NCI-H345 treated with DMSO at 0.1 percent for 48 hours (cell line): Measurements from ENCODE around the gene PLIN1.

Experiments used
- DNase-seq: peaks from one replicate; lab custom pipeline; 2025; ENCODE audit not compliant: unreplicated experiment; lab: John Stamatoyannopoulos, UW

The PLIN1 gene

GRCh38 chr15:89630260-89630659 lies 48.9 kb downstream of the PLIN1 start:
- DNase-seq: no peak

DNA sequence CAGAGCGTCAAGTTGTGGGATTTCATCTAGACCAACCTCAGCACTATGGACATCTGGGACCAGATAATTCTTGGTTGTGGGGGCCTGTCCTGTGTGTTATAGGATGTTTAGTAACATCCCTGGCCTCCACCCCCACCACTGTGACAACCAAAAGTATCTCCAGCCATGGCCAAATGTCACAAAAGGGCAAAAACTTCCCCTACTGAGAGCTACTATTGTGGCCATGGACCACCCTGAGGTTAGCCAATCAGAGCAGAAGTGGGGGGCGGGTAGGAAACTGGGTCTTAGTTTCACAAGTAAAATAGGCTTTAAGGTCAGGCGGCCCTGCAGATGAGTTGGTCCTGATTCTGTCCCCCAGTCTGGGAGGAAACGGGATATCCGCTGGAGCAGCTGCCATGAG lies 49.3 kb downstream of the PLIN1 start:
- no peak for DNase-seq

DNA sequence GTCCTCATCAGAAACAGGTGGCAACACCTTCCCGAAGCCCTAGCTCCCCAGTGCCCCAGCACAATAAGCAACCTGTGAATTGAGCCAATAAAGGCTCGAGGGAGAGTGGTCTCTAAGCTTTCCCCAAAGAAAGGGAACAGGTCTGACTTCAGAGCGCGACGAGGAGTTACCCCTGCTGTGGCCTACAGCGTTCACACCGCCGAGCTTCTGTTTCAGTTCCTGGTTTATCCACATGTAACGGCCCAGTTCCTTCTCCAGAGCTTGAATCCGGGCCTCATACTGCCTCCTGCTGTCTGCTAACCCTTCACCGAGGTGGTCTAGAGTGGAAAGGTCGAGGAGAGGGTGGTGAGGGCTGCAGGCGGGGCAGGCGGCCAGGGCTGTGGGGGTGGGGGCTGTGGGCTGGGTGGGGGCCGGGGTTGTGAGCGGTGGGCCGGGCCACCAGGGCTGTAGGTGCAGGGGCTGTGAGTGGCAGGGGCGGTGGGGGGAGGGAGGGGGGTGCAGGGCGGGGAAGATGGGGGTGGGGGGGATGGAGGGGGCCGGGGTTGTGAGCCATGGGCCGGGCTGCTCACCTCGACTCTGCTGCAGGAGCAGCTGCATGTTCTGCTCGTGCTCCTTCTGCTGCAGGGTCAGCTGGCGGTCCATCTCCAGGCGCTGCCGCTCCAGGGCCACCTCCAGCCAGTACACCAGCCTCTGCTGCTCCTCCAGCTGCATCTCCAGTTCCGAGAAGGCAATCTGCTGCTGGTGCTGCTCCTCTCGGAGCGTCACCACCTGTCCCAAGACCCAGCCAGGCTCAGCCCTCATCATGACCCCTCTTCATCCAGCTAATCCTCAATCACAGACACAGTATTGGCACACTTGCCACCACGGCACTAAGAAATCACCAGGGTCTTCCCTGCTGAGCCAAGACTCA lies 50.1 kb downstream of the PLIN1 start:
- DNase-seq: no peak

DNA sequence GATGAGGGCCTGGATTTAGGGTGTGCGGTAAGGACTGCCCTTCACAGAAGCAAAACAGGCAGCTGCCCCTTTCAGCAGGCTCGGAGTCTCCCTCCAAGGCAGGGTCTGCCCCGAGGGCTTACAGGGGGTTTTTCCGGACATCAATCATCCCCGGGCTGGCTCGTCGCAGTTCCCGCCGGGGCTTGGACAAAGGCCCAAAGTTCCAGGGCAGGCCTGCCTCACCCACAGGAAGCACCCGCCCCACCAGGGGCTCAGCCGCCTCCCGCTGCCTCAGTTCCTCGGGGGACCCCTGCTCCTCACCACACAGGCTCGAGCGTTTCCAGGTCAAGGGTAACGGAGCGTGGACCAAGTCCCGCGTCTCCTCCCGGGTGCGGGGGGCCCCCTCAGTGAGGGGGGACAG lies 50.9 kb downstream of the PLIN1 start:
- DNase-seq: no peak

DNA sequence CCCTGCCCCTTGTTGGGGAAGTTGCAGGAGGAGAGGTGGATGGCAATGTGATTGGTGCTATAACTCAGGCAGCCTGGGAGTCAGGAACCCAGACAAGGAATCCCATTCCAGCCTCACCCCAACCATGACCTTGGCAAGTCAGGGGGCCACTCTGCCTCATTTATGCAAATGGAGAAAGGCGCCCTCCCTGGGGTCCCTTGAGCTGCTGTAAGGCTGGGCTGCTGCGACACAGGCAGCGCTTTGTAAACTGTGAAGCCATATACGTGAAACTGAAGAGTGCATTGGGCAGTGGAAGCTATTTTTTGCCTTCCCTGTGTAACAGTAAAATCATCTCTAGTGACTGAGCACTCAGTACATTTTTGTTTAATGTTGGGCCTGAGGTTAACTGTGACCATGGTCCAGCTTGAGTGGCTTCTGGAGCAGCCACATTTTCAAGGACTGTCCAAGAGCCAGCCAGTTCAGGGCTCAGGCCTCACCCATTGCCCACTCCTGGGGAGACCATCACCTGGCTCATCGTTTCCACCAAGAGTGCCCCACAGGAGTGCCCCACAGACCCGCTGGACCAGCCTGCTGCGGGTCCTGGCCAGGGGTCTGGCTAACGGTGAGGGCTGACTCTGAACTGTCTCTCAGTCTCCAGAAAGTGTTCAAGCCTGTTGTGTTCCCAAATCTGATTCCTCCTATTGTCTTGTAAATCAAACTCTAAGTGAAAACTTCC lies 51.8 kb downstream of the PLIN1 start:
- DNase-seq: no peak

- no peak for DNase-seq
Observed at GRCh38 chr15:89625716-89626115, 53.5 kb downstream of the PLIN1 start.

DNA sequence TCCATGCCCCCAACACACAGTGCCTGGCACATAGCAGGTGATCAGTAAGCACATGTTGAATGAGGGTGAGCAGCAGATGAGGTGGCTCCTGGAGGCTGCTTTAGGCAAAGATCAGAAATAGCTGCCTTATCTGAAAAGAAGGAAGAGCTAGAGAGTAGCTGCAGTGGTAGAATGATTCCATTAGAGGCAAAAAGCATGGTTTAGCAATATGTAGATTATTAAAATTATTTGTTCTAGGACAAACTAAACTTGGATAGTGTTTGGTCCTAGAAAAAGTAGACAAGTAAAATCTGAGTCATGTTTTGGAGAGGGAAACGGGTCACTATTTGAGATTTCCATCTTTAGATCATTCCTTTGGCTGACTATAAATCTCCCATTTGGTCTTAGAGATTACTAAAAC lies 56.0 kb downstream of the PLIN1 start:
- no peak for DNase-seq

GRCh38 chr15:89621547-89621946 lies 57.6 kb downstream of the PLIN1 start:
- DNase-seq: no peak

DNA sequence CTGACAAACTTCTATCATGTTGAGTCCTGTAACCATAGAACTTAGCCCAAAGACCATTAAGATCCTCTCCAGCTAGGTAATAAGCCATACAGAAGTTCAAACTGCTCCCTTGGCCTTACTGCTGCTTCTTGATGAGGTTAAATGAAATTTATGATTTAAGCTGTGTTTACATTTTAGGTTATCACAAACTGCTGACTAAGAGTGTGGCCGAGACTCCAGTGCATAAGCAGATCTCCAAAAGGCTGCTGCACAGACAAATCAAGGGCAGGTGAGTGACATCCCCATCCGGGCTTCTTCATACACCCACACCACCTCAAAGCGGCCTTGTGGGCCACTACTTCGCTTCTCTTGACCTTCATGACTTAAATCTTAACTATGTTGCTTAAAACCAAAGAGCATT lies 62.9 kb downstream of the PLIN1 start:
- no peak for DNase-seq

- DNase-seq: no peak
Observed at GRCh38 chr15:89615135-89615534, 64.0 kb downstream of the PLIN1 start.
